Activated CD4-positive, alpha-beta T cell treated with anti-CD3 and anti-CD28 coated beads for 1 hour (primary cell): ENCODE data around the gene EBF3.

ENCODE experiments used
- DNase-seq: peaks from one replicate; pipeline ENCODE4 v3.0.0-alpha.2; 2020

EBF3 gene

GRCh38 chr10:129788215-129788614 lies 175.9 kb downstream of the EBF3 start:
- DNase-seq, result no peak

- no peak for DNase-seq
Observed at GRCh38 chr10:129787557-129787956, 176.5 kb downstream of the EBF3 start.

DNA sequence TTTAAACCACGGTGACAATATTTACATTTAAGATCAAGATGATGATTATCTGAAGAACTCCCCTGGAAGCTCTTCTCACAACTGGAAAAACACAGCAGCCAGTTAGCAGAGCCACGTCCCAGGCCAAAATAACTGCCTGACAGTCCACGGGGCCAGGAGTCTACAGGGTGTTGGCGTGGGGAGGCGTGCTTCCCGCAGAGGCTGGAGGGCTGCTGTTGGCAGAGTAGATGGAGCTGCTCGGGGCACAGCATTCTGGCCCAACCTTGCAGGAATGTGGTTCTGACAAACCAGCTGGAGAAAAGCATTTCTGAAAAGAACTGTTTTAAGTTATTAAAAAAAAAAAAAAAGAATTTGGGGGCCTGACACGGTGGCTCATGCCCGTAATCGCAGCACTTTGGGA lies 177.9 kb downstream of the EBF3 start:
- DNase-seq, result no peak

DNA sequence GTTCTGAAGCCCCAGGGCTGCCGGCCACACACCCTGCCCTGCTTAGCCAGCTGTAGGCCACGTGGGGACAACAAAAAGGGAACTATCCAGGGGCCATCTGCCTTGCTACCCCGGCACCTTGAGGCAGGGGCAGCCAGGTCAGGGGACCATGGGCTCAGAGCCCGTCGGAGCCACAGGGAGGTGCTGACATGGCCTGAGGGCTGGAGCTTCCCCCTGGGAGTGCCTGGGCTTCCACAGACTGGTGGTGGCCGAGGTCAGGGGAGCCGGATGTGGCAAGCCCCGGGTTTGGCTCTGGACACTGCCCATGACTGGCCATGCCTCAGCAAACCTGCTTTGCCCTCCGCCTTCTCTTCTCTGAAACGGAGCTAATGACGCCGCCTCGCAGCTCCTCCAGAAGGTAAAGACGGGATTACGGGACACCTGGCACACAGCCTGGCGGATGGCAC lies 178.5 kb downstream of the EBF3 start:
- DNase-seq, result no peak
